T1000 (cell line): ENCODE data around the gene NDUFA12.
"Not testable (repeated sequence)": the region's sequence is repeated elsewhere in the genome, so short reads cannot be mapped to it uniquely, and the experiment has no call there.

Experiments
- DNase-seq: peaks from one replicate; lab custom pipeline; 2025; ENCODE audit warnings: mixed read lengths; lab: John Stamatoyannopoulos, UW

NDUFA12 gene

DNA sequence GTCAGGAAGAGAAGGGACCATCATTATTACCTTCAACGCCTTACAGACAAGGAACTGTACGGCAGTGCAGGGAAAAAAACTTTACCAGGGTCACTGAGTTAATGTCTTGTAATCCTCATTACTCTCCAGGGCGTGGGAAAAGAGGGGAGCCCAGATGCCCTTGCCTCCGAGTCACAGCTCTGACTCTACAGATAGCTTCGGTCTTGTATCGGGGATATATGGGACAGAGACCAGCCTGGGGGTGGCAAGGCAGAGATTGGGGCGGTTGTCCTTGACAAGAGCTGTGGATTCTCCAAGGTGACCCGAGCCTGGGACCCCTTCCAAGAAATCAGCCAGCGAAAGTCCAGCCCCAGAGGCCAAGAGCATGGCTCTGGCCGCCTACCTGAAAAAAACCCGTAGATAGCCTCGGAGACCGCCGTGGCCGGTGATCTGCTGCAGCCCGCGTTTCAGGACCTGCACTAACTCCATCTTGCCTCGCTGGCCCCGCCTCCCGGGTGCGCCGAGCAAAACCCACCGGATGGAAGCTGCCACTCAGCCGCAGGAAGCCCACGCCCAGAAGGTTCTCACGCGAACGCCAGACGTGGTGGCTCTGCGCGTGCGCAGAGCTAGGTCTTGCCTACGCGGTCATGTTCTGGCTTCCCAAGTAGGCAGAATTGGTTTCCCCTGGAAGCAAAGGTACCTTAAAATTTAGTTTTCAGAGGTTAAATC is at the start of gene NDUFA12:
Gene NDUFA12, minus strand, starts transcription at position 485 of the 708 bp plus-strand sequence. Its CDS starts 17 bp downstream, at position 468.
- DNase-seq: peak; percentile 84

DNA sequence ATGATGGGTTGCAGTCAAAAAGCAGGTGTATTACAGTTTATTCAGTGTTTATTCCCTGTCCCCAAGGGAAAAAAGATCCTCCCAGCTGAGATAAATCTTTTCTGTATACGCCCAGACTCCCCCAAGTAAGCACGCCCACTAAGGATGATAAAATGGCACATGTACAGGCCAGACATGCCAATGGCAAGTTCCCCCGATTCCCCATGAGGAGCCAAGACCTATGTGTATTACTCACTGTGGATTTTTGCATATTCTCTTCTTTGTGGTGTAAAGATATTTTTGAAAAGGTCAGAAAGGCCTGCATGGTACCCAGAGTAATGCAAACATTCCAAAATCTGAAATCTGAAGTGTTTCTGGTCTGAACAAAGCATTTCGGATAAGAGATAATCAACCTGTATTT is 47.7 kb upstream of the NDUFA12 start:
- DNase-seq: no peak

DNA sequence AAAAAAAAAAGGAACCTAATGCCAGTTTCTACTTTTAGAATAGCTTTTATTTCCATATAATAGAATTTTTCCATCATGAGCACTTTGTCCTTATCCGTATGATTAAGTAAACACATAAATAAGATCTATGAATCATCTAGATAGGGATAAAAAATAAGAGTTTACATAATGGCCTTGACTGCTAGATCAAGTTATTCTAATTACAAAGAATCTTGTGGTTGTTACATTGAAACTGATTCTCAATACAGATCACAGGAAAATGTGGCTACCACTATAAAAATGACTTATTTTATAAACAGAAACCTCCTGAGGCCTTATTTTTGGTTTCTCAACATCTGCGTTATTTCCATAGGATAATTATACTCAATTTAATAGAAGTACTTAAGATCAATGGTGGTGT is 34.4 kb upstream of the NDUFA12 start:
- no peak for DNase-seq

DNA sequence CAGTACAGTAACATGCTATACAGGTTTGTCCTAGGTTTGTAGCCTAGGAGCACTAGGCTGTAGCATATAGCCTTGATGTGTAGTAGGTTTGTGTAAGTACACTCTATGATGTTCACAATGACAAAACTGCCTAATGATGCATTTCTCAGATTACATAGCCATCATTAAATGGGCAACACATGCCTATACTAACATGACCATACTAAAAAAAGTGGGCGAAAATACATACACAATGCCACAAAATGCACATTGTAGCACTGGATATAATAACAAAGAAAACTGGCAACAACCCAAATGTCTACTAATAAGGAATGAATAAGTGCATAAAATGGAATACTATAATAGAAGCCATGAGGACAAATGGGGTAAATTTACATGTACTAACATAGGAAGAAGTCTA is 31.3 kb upstream of the NDUFA12 start:
- no peak for DNase-seq

DNA sequence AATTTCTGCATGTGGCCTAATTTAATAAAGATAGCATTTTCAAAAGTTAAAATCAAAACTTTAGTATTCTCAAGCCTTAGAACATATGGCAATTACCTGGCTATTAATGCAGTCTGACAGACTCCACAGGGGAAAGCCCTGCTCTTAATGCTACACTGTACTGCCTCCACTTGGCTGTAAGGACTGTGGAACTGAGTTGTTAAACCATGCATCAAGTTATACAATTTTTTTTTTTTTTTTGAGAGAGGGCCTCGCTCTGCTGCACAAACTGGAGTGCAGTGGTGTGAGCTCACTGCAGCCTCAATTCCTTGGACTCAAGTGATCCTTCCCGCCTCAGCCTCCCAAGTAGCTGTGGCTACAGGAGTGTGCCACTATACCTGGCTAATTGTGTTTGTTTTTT is 19.0 kb upstream of the NDUFA12 start:
- DNase-seq: no peak

DNA sequence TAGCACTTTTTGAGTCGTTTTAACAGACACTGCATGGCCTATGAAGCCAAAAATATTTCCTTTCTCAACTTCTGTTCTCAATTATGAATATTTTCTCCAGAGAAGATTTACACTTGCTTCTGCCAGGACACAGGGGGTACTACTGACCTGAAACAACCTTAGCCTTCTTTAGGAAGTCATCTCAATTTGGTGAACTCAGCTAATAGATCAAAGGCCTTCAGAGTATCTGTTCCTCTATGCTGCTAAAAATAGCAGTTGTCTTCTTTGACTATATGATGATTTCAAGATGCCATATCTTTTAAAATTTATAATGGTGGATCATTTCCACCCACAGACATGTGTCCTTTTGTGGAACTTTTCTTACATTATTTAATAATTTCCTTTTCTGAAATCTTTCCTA is 14.0 kb upstream of the NDUFA12 start:
- no peak for DNase-seq

DNA sequence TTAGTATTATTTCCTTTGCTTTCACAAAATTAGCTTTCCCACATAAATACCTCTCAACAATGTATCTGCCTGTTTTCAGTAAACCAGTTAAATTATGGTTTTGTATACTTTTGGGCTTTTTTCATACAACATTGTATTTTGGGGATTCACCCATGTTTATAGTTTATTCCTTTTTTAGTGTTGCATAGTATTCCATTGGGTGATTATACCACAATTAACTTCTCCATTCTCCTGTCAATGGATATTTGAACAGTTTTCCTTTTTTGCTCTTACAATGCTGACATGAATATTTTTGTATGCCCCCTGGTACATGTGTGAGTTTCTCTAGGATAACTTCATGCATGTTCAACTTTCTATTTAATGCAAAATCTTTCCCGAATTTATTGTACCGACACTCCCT is 12.6 kb upstream of the NDUFA12 start:
- DNase-seq: no peak

DNA sequence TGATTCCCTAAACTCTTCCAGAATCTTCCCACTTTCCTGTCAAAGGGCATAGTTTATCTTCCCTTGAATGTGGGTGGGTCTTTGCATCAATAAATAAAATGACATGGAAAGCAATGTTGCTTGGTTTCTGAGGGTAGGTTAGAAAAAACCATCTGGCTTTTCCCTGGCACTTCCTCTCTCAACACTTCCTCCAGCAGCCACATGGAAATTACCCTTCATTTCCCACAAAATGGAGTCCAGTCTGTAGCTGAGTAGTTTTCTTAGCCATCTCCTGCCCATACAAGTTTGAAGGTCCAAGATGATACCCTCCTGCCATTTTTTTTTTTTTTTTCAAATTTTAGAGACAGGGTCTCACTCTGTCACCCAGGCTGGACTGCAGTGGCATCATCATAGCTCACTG is 11.1 kb upstream of the NDUFA12 start:
- no peak for DNase-seq

DNA sequence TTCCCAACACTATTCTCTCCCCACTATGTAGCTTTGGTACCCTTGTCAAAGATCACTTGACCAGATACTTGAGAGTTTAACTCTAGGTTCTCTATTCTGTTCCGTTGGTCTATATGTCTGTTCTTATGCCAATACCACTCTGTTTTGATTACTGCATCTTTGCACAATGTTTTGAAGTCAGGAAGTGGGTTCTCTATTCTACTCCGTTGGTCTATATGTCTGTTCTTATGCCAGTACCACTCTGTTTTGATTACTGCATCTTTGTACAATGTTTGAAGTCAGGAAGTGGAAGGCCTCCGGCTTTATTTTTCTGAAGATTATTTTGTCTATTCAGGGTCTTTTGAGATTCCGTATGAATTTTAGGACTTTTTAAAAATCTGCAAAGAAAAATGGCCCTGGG is 2.7 kb upstream of the NDUFA12 start:
- DNase-seq: no peak

DNA sequence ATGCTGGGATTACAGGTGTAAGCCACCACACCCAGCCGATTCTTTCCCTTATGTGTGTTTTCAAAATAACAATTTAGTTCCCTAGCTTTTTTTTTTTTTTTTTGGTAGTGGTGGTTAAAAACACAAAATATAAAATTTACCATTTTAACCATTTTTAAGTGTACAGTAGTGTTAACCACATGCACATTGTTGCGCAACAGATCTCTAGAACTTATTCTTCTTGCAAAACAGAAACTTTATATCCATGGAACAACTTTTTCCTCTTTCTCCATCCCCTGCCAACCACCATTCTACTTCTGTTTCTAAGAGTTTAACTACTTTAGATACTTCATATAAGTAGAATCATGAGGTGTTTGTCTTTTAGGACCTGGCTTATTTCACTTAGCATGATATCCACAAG is 1.1 kb upstream of the NDUFA12 start:
- no peak for DNase-seq

DNA sequence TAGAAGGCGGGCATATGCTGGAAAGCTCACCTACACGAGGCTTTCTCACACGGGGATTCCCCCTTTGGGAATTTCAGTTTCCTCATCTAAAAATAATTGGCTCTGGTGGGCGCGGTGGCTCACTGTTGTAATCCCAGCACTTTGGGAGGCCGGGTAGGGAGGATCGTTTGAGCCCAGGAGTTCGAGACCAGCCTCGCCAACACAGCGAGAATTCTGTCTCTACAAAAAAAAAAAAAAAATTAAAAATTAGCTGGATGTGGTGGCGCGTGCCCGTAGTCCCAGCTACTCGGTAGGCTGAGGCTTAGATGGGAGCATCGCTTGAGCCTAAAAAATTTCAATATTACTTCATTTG is 400 bp upstream of the NDUFA12 start:
- DNase-seq: no peak

DNA sequence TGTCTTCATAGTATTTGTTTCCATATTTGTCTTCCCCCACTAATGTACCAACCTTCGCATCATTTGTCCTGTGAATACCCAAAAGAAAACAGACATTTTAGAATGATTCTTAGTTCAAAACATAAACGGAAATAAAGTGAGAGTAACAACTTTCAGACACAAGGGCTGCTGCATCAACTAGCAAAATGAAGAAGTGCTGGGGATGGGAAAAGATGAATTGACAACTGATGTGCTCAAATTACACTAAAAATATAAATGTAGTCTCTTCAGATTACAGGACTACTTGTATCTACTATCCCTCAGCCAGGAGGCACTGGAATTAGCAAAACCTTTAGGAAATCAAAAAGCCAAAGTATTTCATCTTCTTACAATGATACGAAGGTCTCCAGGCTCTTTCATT is 743 bp downstream of the NDUFA12 start:
- DNase-seq: no peak

DNA sequence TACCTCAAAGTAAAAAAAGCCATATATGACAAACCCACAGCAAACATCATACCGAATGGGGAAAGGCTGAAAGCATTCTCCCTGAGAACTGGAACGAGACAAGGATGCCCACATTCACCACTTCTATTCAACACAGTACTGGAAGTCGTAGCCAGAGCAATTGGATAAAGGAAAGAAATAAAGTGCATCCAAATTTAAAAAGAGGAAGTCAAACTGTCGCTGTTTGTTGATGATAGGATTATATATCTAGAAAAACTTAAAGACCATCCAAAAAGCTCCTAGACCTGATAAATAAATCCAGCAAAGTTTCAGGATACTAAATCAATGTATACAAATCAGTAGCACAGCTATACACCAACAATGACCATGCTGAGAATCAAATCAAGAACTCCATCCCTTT is 5.2 kb downstream of the NDUFA12 start:
- no peak for DNase-seq

DNA sequence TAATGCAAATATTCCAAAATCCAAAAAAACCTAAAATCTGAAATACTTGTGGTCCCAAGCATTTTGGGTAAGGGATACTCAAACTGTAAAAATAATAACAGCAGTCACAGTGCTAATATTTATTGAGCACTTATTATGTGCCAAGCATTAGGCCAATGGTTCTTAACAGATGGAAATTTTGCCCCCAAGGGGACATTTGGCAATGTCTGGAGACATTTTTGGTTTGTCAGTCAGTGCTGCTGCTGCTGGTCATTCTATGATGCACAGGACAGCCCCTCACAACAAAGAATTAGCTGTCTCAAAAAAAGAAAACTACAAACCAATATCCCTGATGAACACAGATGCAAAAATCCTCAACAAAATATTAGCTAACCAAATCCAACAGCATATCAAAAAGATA is 5.8 kb downstream of the NDUFA12 start:
- DNase-seq: no peak

DNA sequence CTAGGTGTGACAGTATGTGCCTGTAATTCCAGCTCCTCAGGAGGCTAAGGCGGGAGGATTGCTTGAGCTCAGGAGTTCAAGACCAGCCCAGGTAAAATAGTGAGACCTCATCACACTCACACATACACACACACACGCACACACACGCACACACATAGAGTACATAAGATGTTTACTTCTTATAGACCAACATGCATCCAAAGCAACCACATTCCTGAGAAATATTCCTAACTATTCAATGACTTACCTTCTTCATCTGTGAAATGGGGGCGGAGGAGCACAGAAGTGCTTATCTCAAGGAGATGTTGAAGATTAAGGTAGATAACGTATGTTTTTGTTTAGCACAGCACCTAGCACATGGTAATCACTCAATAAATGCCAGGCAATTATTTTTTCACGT is 6.4 kb downstream of the NDUFA12 start:
- no peak for DNase-seq

DNA sequence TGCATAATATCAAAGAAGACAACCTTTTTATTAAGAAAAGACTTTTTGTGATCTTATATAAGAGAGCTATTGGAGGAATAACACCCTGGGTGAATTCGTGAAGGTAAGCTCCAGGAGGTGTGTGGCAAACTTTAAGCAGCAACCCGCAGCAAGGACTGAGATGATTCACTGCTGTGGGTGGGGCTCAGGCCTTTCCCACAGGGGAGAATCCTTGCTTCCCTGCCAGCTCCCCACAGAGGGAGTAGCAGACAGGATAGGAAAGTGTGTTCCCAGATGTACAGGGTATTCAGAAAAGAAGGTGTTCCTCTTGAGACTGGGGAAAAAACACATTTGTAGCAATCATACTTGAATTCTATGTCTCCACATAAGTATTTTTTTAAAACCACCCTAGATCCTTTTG is 9.2 kb downstream of the NDUFA12 start:
- peak; percentile 21 for DNase-seq

DNA sequence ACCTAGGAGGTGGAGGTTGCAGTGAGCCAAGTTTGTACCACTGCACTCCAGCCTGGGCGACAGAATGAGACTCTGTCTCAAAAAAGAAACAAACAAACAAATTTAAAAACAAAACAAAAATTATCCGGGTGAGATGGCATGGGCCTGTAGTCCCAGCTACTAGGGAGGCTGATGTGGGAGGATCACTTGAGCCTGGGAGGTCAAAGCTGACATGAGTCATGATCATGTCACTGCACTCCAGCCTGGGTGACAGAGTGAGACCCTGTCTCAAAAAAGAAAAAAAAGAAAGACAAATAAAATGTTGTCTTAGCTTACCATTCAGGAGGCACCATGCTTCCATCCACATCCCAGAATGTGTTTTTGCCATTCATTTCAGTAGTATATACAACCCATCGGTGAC is 9.6 kb downstream of the NDUFA12 start:
- DNase-seq: not testable (repeated sequence)

DNA sequence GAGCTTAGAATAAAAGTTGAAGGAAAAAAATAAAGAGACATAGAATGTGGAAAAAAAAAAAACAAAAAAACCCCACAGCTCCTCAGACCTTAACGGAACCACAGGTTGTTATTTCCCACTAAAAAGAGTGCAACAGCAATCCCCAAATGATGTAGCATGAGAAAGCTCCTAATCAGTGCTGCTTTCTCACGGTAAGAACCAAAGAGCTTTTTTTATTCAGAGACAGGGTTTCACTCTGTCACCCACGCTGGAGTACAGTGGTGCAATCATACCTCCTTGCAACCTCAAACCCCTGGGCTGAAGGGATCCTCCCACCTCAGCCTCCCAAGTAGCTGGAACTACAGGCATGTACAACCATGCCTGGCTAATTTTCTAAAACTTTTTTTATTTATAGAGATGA is 13.3 kb downstream of the NDUFA12 start:
- no peak for DNase-seq

DNA sequence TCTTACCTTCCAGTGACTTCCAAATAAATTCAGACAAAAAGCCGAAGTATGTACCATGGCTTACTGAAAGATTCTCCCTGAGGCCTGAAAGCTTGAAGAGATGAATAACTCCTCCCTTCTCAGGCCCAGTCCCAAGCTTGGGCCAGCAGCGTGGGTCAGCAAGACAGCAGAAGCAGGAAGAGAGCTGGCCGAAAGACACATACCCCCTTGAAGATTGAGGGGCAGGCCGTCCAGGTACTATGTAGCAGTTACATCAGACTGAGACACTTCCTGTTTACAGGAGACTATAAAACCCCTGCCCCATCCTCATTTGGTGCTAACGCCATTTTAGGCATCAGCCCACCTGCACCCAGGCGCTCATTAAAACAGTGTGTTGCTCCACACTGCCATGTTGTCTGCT is 15.0 kb downstream of the NDUFA12 start:
- DNase-seq: no peak

DNA sequence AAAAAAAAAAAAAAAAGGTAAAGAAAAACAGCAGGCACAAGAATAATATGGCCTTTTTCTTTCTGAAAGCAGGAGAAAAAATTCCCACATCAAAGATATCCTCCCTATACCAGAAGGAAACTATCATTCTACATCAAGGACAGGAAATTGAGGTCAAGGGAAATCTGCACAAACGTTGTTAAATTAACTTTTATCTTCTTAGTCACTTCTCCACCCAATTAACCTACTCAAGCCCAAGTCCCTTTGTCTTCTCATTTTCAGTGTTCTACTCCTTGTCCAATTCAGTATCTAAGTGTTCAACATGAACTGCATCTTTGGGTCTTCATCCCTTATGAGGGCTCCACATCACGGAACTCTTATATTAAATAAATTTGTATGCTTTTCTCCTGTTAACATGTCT is 15.7 kb downstream of the NDUFA12 start:
- no peak for DNase-seq

DNA sequence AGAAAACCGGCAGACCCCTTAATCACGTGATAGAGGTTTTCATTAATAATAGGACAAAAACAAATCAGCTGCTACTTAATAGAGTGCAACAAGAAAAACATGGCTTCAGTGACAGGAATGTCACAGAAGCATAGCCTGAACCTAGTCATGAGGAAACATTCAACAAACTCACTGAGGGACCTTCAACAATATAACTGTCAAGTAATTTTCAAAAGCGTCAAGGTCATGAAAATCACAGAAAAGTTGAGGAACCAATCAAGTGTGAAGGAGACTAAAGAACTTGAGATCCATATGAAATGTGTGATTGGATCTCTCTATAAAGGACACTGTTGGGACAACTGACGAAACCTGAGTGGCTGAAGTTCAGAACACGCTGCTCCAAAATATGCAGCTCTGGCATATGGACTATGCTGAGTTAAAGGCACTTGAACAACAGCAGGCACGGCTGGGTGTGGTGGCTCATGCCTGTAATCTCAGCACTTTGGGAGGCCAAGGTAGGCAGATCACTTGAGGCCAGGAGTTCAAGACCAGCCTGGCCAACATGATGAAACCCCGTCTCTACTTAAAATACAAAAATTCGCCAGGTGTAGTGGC is 16.3 kb downstream of the NDUFA12 start:
- DNase-seq: no peak

DNA sequence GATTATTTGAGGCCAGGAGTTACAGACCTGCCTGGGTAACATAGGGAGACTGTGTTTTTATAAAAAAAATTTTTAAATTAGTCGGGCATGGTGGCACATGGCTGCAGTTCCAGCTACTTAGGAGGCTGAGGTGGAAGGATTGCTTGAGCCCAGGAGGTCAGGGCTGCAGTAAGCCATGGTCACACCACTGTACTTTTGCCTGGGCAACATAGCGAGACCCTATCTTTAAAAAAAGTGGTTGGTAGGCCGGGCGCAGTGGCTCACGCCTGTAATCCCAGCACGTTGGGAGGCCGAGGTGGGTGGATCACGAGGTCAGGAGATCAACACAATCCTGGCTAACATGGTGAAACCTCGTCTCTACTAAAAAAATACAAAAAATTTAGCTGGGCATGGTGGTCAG is 18.4 kb downstream of the NDUFA12 start:
- not testable (repeated sequence) for DNase-seq

DNA sequence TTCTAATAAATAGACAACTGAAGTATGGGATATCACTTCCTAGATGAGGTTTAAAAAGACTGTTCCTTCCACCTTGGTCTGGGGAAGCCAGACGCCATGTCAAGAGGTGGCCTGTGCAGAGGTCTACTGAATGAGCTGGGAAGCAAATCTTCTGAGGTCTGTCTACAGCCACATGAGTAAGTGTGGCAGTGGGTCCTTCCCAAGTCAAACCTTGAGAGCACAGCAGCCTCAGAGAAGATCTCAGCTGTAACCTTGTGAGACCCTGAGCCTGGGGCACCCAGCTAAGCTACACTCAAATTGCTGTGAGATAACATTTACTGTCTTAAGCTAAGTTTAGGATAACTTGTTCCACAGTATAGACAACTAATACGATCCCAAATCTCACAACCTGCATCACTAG is 20.2 kb downstream of the NDUFA12 start:
- no peak for DNase-seq

DNA sequence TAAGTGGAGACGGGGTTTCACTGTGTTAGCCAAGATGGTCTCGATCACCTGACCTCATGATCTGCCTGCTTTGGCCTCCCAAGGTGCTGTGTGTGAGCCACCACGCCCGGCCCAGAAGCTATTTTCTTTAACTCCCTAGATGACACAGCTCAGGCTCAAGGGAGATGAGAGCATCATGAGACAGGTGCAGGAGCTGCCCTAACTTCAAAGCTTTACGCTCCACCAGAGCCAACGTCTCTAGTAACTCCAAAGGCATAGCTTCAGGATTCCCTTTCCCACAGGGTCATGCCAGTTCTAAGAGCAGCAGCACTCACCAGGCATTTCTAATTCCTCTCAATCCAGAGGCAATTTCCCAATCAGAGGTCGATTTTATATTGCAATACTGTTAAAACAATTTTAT is 21.0 kb downstream of the NDUFA12 start:
- no peak for DNase-seq
